Measurements from ENCODE around the gene WDR53. TPM values are rescaled to one million over a fixed set of nuclear protein-coding genes. Genes with fewer than 3 reads are reported as not detected.

WDR53 gene
- total RNA-seq, 1 experiment from 2014 or later, result 18.6 TPM

Other genes with a start within 250 kb of the WDR53 start
- not detected for gene TM4SF19, start 230.2 kb downstream of the WDR53 start, total RNA-seq (2021; ENCODE audit: unreplicated experiment)
- 61.7 TPM for gene UBXN7, start 136.1 kb downstream of the WDR53 start, total RNA-seq (2021; ENCODE audit: unreplicated experiment)
- 21.3 TPM for gene RNF168, start 64.8 kb downstream of the WDR53 start, total RNA-seq (2021; ENCODE audit: unreplicated experiment)
- gene SMCO1, start 53.2 kb downstream of the WDR53 start, total RNA-seq (2021; ENCODE audit: unreplicated experiment), result not detected
- 21.6 TPM for gene FBXO45, start 106 bp upstream of the WDR53 start, total RNA-seq (2021; ENCODE audit: unreplicated experiment)
- gene NRROS, start 71.1 kb upstream of the WDR53 start, total RNA-seq (2021; ENCODE audit: unreplicated experiment), result 8.8 TPM
- gene CEP19, start 143.7 kb upstream of the WDR53 start, total RNA-seq (2021; ENCODE audit: unreplicated experiment), result 7.1 TPM
- 85.7 TPM for gene PIGX, start 143.8 kb upstream of the WDR53 start, total RNA-seq (2021; ENCODE audit: unreplicated experiment)
- 185 TPM for gene PAK2, start 171.3 kb upstream of the WDR53 start, total RNA-seq (2021; ENCODE audit: unreplicated experiment)